HepG2 (cell line): ENCODE results near the gene ATP8A1.

ENCODE experiments used
- CTCF ChIP-seq: sonication (generic); formaldehyde crosslinking; IDR thresholded peaks from 2 replicates; pipeline ENCODE4 v1.5.0; 2020; ENCODE audit warnings: mild to moderate bottlenecking, missing genetic modification reagents, moderate library complexity
- GTF2F1 ChIP-seq: fragments of 150-350 bp; IDR thresholded peaks from 2 replicates; pipeline ENCODE4 v1.6.1; 2014; ENCODE audit warnings: low read length
- JUND ChIP-seq: sonication (generic); formaldehyde crosslinking; IDR thresholded peaks from 2 replicates; pipeline ENCODE4 v1.8.0; 2022; ENCODE audit warnings: mild to moderate bottlenecking, missing genetic modification reagents
- KDM5A ChIP-seq: fragments of 200-600 bp; sonication (generic); IDR thresholded peaks from 2 replicates; pipeline ENCODE4 v1.7.0; 2018; ENCODE audit warnings: antibody characterized with exemption, mild to moderate bottlenecking, low read length, borderline replicate concordance
- MAX ChIP-seq: IDR thresholded peaks from 2 replicates; pipeline ENCODE4 v1.6.1; 2012; ENCODE audit warnings: inconsistent platforms
- PRDM15 ChIP-seq: sonication (generic); formaldehyde crosslinking; IDR thresholded peaks from 2 replicates; pipeline ENCODE4 v1.4.0; 2020; ENCODE audit warnings: missing genetic modification reagents
- SETDB1 ChIP-seq: sonication (generic); formaldehyde crosslinking; IDR thresholded peaks from 2 replicates; pipeline ENCODE4 v1.5.1; 2020; ENCODE audit warnings: missing genetic modification reagents, mild to moderate bottlenecking, borderline replicate concordance
- ZBTB40 ChIP-seq, 2 experiments: fragments of 450-650 bp in 1 of 2; sonication (generic) in 1 of 2; formaldehyde crosslinking in 1 of 2; IDR thresholded peaks; 2 replicates each; pipeline versions ENCODE4 v1.6.1 to v1.8.0; 2016 to 2022; ENCODE audit warnings: antibody characterized with exemption in 1 of 2, mild to moderate bottlenecking in 1 of 2, missing genetic modification reagents in 1 of 2
- ZNF138 ChIP-seq: sonication (generic); formaldehyde crosslinking; IDR thresholded peaks from 2 replicates; pipeline ENCODE4 v1.5.0; 2020; ENCODE audit warnings: mild to moderate bottlenecking, low read depth, missing genetic modification reagents
- ZNF432 ChIP-seq: sonication (generic); formaldehyde crosslinking; IDR thresholded peaks from 2 replicates; pipeline ENCODE4 v1.5.0; 2020; ENCODE audit warnings: missing genetic modification reagents, mild to moderate bottlenecking, borderline replicate concordance

- TF ChIP-seq MAX (no peak), KDM5A (no peak), ZNF432 (CRISPR knock-in tag) (no peak), ZNF138 (CRISPR knock-in tag) (no peak), SETDB1 (CRISPR knock-in tag) (no peak), CTCF (CRISPR knock-in tag) (no peak), ZBTB40 (IDR thresholded peaks at IDR 0.05) (no peak), ZBTB40 (CRISPR knock-in tag; IDR thresholded peaks at IDR 0.05) (no peak), PRDM15 (CRISPR knock-in tag) (no peak), GTF2F1 (no peak), JUND (CRISPR knock-in tag) (no peak)
These were observed 294.3 kb downstream of the ATP8A1 start for GRCh38 chr4:42362591-42362990.
